ENCODE data around the gene DNAH6.

DNA sequence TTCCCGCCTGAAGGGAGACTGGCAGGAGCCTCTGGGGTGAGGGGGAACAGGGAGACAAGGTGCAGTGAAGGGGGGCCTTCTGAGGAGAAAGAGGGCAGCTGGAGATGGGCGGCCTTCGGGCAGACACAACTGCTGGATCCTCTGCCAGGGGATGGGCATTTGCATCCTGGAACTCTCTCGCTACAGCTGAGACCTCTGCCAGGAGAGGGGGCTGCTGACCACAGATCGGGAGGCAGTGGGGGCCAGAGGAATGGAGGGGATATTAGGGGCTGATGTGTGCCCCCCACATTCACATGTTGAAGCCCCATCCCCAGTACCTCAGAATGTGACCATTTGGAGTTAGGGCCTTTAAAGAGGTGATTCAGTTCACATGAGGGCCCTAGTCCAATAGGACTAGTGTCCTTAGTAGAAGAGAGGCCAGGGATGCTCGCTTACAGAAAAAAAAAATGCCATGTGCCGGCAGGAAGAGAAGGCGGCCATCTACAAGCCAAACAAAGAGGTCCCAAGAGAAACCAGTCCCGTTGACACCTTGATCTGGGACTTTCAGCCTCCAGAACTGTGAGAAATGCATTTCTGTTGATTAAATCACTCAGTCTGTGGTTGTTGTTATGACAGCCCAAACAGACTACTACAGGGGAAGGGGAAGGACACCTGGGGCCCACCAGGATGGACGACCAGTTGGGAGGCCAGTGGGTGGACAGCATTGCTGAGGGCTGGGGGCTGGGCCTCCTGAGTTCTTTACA lies 314.6 kb downstream of the DNAH6 start:
- TF ChIP-seq GATA3 (IDR thresholded peaks at IDR 0.05; ENCODE audit: low read depth, low read length) (no peak), GATA2 (IDR thresholded peaks at IDR 0.05; ENCODE audit: low read depth, low read length) (no peak)

Measured in SH-SY5Y (cell line).